Measurements from ENCODE around the gene CTSE.
A peak's percentile ranks its signal among the peaks of the same experiment; 100 is the strongest.

CTSE gene

DNA sequence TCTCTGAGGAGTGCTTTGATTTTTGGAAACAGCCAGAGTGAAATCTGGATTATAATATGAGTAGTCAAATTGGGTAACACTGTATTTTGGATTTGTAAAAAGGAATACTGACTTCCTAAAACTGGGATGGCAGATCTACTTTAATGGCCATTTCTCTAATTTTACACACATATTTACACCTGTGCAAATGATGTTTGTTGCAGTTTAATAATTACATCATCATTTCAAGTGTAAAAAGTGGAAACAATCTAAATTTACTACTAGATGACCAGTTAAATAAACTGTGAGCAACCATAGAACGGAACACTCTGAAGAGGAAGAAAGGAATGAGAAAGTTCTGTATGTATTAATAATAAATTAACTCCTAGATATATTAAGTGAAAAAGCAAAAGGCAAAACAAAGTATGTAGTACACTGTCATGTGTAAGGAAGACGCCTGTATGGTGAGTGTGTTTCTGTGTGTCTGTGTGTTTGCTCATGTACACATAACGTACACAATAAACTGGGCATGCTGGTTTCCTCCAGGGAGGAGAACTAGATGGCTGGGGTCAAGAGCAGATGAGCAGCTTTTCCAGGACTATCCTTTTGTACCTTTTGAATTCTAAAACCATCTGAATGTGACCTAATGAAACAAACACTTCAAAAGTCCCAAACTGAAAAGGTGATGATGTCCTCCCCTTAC is 26.4 kb upstream of the CTSE start:
- no peak for DNase-seq

DNA sequence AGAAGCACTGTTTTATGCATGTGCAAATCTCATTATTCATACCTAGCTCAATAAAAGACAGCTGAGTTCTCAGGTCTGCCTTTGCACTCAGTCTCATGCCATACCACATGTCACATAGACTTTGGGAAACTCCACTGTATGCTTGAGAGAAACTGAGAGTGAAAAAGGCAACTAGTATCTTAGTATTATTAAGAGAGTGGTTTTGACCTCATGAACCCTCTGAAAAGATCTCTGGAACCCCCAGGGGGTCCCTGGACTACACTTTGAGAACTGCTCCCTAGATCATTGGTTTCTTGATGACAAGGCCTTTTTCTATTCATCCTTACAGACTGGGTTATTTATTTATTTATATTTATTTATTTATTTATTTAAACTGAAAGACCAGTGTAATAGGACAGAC is 25.6 kb upstream of the CTSE start:
- DNase-seq: no peak

DNA sequence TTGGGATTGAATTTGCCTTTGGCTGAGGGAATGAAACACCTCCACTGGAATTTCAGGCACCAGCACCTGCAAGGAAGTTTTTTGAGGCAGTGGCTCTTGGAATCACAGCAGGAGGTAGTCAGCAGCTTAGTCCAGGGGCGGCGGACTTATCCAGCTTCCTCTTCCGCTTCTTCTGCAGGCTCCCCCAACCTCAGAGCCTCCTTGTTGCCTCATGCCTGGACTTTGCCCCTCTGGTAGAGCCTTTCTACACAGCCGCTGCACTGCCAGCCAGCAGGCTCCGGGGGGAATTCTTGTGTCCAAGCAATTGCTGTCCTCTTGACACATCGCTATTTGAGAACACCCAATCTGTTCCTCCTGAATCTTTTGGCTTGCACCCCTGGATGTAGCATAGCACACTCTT is 24.9 kb upstream of the CTSE start:
- no peak for DNase-seq

DNA sequence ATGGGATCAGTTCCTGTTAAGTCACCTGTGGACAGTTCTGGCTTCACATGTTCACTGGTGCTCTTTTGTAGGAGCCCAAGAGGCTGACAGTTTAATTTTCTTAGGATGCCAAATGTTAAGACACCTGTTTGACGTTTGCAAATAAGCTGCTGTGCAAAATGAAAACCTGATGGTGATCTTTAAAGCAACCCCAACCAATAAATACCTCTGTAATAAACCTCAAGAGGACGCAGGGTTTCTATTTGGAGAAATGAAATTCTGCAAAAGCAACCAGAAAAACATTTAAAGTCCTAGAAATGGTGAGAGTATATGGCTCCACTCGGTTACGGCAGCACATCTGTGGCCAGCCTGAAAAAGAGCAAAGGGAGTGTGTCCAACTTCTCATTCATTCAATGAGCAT is 23.6 kb upstream of the CTSE start:
- DNase-seq: no peak

DNA sequence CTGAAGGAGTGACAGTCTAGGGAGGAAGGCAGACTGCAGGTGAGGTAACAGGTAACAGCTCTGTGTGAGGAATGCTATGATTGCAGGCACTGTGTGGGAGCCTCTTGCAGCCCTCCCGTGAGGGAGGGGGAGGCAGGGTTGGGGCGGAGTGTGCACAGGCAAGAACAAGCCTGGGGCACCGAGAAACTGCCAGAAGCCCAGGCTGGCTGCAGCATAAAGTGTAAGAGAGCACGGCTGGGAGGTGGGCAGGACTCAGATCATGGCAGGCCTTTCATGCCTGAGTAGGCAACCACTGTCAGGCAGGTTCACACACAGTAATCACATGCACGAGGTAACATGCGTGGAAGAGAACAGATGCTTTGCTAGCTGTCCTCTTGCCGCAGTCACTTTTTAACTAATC is 17.9 kb upstream of the CTSE start:
- DNase-seq: peak; percentile 13

DNA sequence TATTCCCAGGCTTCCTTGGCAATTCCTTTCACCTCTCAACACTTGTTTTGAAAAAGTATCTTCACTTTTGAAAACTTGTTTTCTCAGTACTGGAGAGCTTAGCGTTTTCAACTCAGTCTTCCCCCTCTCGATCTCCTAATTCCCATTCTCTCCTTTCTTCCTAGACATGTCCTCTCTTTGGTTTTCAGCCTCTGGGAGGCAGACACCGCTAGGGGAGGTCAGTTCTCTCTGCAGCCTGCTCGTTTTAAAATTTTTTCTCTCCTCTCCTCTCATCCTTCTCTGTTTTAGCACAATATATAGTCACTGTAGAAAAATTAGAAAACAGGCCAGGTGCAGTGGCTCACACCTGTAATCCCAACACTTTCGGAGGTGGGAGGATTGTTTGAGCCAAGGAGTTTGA is 16.6 kb upstream of the CTSE start:
- no peak for DNase-seq

DNA sequence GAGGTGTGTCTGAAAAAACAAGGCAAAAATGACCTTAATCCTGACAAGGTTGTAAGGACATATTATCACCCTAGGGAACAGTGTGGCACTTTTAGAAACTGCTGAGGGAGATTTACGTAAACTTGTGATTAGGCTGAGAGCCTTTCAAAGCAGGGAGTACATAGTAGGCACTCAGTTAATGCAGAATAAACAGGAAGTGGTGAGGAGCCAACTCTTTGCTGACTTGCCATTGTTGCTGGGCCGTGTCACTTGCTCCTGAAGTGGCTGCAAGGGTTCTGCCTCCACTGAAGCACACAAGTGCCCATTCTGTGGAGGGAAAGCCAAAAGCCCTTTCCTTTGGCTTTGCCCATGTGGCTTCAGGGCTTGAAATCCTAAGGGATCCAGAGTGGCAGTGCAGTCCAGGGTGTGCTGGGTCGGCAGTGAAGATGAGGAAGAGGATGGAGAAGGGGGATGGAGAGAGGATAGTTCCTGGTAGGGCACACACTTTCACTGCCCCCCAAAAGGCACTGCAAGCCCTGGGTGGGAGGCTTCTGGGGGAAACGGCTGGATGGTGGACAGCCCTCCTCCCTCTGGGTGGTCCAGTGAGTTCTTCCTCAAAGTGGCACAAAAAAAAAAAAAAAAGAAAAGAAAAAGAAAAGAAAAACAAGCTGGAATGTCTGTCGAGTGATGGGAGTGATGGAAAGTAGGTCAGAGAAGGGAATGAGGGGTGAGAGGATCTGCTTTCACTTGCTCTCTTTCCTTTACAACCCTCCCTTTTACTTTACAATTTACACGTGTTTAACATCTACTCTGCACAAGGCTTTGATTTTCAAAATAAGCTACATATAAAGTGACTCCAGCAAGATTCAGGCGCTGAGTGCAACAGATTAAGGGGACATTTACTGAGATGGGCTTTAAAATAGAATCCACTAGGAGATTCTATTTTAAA is 15.6 kb upstream of the CTSE start:
- DNase-seq: no peak

DNA sequence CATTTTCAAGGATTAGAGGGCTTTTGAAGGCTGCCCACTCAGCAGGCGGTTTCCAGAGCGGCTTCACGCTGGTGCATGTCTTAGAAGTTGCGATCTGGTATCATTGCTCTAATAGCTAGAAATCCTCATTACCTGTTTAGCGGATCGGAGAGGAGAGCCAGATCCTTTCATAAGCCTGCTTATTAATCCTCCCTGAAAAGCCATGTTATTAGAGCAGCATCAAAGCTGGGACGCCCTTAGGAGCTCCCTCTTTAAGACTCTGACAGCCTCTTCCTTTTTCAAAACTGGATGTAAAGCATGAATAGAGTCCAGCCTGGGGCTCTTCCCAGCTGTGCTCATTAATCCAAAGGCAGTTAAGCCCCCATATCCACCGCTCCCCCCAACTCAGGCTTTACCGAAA is 13.9 kb upstream of the CTSE start:
- no peak for DNase-seq

DNA sequence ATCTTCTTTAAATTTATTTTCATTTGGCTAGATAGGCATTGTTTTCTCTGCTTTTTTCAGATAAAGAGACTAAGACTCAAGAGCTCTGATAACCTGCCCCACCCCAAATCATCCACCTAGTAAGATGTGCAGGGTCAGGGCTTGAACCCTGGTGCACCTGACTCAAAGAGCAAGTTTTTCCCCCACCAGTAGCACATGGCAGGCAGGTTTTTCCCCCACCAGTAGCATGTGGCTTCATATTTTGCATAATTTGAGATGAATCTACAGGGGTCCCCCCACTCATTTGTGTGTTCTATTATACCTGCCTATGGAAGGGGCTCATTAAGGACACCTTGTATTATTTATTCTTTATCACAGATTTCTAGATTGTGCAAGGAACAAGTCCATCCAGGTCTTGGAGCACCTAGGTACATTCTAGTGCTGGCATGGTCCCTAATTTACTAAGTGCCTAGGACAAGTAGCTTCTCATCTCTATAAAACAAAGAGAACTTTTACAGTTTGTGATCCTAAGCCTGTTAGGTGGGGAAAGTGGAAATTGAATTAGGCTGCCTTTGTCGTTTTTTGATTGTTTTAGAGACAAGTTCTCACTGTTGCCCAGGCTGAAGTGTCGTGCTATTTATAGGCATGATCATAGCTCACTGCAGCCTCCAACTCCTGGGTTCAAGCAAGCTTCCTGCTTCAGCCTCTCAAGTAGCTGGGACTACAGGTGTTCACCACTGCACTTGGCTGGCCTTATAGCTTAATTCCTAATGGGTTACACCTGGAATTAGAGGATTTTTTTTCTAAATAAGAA is 13.2 kb upstream of the CTSE start:
- no peak for DNase-seq

DNA sequence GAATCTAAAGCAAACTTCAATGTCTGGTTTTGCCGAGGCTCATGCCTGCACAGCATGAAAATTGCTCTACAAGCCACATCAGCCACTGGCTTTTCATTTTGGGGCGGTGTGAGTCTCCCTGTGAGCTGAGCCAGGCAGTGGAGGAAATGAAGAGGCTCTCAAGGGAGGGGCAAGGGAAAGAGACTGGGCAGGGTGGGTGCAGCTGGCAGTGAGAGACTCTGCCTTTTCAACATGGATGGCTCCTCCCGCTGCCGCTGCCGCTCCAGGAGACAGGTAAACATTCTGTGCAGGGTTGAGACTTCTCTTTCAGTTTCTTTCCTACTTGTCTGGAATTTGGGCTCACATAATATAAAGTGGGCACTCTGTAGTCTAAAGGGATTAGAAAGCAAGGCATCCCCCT is 11.3 kb upstream of the CTSE start:
- no peak for DNase-seq

DNA sequence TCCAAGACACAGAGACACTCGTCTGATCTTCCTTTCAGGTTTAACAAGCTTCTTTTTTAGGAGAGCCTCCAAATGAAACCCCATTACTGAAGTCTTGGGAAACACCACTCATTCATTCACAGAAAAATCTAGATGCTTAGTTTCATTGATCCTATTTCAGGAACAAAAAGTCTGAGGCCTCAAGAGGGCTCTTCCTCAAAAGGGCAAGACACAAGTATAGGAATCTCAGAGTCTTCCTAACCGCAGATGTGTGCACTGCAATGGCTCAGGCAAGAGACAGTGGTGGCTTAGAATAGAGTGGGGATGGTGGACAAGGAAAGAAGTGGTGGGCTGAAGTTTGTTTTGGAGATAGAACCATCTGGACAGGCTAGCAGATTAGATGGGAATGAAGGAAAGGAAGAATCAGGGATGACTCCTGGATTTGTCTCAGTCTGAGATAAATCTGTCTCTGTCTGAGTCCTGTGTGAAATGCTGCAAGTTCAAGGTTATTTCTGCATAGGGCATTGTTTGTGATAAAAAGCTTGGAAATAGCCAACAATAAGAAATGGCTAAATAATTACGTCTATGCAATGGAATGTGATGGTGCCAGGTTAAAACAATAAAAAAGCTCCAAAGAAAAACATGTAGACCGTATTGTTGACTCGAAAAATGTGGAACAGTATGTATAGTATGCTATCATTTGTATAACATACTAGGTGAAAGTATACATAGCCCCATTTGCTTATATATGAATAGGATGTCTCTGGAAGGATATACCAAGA is 8.9 kb upstream of the CTSE start:
- no peak for DNase-seq

DNA sequence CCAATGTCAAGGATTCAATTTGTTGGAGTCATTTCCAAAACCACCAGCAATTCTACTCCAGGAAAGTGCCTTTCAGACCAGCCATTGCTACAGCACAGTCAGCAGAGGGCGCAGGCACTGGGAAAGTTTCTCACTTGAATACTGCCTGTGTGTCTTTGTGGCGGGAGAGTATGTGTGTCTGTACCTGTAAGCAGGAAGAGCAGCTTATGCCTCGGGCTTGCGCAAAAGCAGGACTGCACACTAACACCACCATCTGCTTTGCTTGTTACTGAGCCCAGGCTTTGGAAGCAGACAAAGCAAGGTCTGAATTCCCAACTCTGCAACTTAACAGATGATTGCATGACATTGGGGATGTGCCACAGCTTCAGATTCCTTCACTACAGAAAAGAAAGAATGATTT is 7.0 kb upstream of the CTSE start:
- DNase-seq: peak; percentile 68

DNA sequence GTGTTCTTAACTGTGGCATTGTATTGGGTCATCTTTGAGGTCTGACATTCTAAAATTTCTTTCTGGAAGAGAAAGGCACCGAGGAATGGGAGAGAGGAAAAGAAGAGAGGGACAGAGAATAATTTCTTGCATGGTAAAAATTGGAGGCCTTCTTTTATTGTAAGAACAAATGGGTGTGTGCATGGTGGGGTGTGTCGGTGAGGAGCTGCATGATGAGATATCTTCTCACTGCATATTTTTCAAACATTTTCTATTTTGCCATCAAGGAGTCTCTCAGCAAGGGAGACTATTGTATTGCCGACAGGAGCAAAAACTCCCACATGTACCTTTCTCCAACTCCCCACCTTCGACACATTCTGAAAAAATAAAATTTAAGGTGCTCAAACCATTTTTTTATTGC is 6.5 kb upstream of the CTSE start:
- no peak for DNase-seq

DNA sequence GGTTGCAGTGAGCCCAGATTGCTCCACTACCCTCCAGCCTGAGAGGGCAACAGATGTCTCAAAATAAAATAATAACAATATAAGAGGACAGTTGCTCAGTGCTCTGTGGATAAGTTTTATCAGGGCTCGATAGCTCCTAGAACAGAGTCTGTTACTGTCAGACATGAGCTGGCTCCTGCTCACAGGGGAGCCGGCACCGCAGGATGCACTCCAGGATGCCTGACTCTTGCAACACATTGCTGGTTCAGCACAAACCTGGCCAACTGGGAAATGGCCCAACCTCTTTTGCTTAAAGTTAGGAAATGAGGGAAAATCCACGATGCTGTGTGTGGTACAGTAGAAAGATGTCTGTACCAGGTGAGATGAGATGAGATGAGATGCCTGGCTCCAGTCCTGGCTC is 5.8 kb upstream of the CTSE start:
- no peak for DNase-seq

DNA sequence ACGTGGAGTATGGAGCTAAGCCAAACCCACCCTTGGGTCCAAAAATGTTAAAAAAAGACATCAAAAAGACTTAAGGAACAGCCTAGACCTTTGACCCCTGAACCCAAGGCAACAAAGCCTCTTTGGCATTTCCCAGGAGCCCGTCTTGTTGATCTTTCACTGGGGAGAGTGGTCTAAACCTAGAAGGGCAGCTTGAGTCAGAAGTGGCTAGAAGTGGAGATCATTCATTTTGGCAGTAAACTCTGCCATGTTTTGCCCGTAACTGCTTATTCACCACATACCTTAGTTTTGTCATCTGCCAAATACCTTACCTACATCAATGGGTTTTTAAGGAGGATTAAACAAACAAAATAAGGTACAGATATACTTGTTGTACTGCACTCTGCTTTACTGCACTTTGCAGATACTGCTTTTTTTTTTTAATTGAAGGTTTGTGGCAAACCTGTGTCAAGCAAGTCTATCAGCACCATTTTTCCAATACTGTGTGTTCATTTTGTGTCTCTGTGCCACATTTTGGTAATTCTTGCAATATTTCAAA is 1.7 kb upstream of the CTSE start:
- DNase-seq: no peak

DNA sequence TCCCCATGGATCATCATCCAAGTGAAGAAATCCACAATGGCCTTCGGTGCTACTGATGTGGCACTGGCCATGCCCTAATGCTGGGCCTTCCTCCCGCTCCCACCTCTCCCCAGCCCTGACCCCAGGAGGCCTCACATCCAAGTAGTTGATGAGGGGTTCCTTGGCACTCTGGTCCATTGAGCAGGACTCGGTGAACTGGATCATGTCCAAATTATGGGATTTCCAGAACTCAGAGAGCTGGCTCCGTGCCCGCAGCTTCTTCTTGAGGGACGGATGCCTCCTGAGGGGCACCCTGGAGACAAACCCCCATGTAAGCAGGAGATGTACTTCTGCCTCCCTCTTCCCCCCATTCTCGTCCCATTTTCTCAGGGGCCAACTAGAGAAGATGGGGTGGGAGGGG is 929 bp downstream of the CTSE start:
- no peak for DNase-seq

DNA sequence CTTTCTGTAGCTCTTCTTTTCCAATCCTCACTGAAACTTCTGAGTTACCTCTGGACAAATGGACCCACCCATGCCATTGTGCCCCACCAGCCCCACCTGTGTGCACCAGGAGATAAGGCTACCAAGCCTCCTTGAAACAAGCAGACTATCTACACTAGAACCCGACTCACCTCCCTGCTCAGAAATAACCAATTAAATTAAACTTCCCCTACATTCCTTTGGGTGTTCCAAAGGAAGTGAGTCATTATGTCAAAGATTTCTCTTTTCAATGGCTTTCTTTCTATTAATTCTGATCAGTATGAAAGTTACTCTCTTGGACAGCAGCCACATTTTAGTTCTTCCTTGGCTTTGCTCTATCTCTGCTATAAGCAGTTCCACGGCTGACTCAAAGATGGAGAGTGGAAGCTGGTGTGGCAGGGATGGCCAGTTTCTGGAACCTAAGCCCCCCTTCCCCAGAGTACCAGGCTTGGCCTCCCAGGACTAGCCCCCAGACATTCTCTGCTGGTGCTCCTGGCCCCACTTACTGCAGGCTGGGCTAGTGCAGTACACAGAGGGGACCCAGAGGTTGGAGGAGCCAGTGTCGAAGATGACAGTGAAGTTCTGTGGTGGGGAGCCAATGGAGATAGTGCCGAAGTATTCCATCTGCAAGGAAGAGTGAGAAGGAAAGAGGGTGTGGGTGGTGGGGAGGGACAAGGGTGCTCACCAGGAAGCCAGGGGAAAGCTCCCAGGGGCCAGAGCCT is 1.9 kb downstream of the CTSE start:
- no peak for DNase-seq

DNA sequence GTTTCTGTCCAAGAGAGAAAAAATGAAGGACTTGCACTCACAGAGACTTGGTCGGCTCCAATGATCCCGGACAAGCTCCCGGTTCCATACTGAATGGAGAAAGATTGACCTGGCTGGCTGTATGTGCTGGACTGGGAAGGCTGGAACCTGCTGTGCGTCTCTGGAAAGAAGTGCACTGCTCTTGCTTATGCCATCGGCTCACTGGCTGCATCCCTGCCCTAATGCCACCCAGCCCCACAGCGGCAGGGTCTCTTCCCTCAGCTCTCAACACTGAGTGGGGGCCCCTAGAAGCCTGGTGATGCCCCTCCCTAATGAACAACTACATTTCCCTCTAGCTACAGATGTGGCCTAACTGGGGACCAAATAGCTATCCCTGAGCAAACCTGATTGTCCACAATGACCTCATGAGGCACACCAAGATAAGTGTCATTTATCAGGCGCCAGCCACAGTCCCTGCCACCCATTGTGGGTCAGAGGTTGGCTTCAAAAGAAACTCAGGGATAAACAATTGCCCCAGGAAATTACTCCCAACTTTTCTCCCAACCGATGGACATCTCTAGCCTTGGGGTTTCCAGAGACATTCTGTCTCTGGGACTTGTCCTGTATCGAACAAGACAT is 2.6 kb downstream of the CTSE start:
- DNase-seq: no peak

DNA sequence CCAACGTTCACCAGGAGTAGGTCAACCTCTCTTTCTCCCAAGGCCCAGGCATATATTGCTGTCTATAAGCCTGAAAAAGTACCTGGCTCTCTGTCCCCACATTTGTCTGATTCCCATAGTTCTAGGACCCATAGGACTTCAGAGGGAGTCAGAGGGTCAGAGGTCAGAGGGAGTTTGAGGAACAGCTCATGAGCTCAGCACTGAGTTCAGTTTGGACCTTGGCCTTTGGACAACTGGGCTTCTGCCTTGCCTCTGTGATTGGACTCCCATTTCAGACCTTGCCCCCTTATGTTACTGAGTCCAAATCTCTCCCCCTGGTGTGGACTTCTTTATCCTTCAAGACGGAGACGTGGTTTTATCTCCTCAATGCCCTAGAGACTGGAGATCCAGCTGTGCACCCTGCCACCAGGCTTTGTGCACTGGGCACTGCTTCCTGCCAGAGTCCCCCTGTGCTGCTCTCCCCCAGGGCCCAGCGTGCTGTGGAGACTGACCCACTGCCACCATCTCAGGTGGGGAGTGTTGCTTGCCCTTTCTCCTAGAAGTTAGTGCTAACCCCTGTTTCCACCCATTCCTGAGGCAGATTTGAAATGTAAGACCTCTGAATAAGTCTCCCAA is 3.2 kb downstream of the CTSE start:
- DNase-seq: no peak

DNA sequence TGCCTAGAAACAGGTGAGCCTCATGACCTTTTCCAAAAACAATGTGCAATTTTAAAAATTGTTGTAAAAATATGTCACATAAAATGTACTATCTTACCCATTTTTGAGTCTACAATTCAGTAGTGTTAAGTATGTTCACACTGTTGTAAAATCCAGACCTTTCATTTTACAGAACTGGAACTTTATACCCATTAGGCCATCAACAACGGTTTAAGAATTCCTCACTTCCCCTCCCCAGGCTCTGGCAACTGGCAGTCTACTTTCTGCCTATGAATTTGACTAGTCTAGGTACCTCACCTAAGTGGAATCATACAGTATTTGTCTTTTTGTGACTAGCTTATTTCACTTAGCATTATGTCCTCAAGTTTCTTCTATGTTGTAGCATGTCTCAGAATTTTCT is 8.6 kb downstream of the CTSE start:
- no peak for DNase-seq

DNA sequence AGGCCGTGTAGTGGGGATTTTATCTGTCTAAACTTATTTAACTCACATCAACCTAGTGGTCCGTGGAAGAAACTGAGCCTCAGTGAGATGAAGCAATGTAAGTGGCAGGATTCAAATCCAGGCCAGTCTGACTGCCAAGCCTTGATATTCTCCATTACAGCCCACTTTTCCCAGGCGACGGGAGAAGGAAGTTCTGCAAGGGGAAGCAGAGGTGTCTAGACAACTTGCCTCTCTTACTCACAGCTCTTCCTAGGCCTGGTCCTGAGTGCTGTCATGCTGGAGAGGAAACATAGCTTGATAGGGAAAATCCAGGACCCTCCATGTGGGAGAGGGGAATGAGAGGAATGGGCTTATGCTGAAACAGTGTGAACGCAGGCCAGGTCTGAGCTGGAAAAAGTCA is 9.1 kb downstream of the CTSE start:
- no peak for DNase-seq

All from CD4-positive, alpha-beta T cell treated with Interferon gamma for 1 hour (primary cell).